Thymus (tissue), 11 donors: ENCODE measurements around the gene FRMD6. TPM values are rescaled to one million over a fixed set of nuclear protein-coding genes. Genes with fewer than 3 reads are reported as not detected.
A peak's percentile ranks its signal among the peaks of the same experiment; 100 is the strongest.

Experiments
- DNase-seq, 9 donors: peaks; one replicate each; pipeline ENCODE4 v3.0.0-alpha.2; 2013; ENCODE audit warnings: low spot score in 9 of 9, low read depth in 6 of 9, missing footprints in 1 of 9
- H3K27ac ChIP-seq, 2 donors: one replicate each; pipeline ENCODE4 v1.5.1; 2013; ENCODE audit warnings: control low read depth in 1 of 2, low read depth in 1 of 2, low read length in 1 of 2, mild to moderate bottlenecking in 1 of 2, moderate library complexity in 1 of 2
- H3K27me3 ChIP-seq, 2 donors: one replicate each; pipeline ENCODE4 v1.5.1; 2013; ENCODE audit warnings: low read length in 1 of 2; ENCODE audit not compliant: control insufficient read depth in 2 of 2, insufficient read depth in 1 of 2
- H3K36me3 ChIP-seq, 2 donors: one replicate each; pipeline ENCODE4 v1.5.1; 2013; ENCODE audit warnings: low read length in 1 of 2, mild to moderate bottlenecking in 1 of 2, moderate library complexity in 1 of 2; ENCODE audit not compliant: control insufficient read depth in 2 of 2, insufficient read depth in 2 of 2
- H3K4me1 ChIP-seq, 2 donors: one replicate each; pipeline ENCODE4 v1.5.1; 2013; ENCODE audit warnings: low read length in 2 of 2; ENCODE audit not compliant: control insufficient read depth in 2 of 2, insufficient read depth in 2 of 2
- H3K4me3 ChIP-seq, 2 donors: one replicate each; pipeline ENCODE4 v1.5.1; 2013; ENCODE audit warnings: low read length in 2 of 2, control low read depth in 1 of 2, mild to moderate bottlenecking in 1 of 2
- H3K9me3 ChIP-seq, 2 donors: one replicate each; pipeline ENCODE4 v1.5.1; 2013; ENCODE audit warnings: low read length in 1 of 2, mild to moderate bottlenecking in 1 of 2; ENCODE audit not compliant: control insufficient read depth in 2 of 2, insufficient read depth in 1 of 2
- WGBS: extraction: QIAGEN DNeasy Blood & Tissue Kit; methylation state at CpG from one replicate; pipeline ENCODE4 v1.1.7; 2013; 5-methylcytosine and 5-hydroxymethylcytosine counted together
- polyA plus RNA-seq: library from polyadenylated mRNA; stranded (reverse); fragments of 200-250 nt; gene quantifications from one replicate; pipeline ENCODE4 v1.2.3, GENCODE V29; 2013
- total RNA-seq: library from RNA; stranded (reverse); fragments of 120-200 nt; gene quantifications from one replicate; pipeline ENCODE4 v1.2.4, GENCODE V29; 2013
- donor health status: healthy.

Gene FRMD6
- total and polyA plus RNA-seq, 2 donors = 8.6 to 10.2 TPM

DNA sequence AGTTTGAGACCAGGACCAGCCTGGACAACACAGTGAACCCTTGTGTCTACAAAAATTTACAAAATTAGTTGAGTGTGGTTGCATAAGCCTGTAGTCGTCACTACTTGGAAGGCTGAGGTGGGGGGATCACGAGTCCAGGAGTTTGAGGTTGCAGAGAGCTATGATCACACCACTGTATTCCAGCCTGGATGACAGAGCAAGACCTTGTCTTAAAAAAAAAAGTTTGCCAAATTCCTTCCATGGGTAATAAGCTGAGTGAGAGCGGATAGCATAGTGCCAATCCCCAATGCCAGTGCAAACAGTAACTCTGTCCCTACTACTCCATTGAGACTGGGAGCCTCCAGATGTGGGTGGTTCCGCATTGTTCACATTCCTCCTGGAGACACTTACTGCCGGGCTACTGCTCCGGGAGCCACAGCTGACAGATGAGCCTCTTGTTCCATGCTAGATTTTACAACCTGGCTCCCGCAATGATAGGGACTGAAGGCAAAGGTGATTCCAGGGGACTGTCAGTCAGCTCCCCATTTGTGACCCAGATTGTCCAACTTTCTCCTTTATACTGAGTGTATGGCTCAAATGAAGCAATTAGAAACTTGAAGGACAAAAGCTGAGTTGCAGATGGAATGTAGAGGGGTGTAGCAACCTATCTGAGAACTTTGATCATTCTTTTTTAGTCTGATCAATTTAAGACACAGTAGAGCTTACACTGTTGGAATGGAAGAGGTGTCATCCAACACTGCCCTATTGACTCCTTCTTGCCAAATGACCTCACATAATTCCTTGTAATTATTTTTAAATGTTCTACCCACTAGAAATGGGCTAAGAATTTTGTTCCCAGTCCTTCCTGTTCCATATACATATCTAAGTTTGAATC, 13.4 kb upstream of the FRMD6 start:
- H3K27ac ChIP-seq = no peak overlapping the region
- no peaks in the 10 kb centered on the region for H3K4me1 ChIP-seq
- WGBS = 84% methylated on average over 7 of the region's 7 CpGs
- H3K9me3 ChIP-seq = no peaks in the 10 kb centered on the region
- H3K36me3 ChIP-seq = no peaks in the 10 kb centered on the region
- H3K4me3 ChIP-seq = no peak overlapping the region
- peaks cover 0 to 3% of the 10 kb centered on the region in 2 donors for H3K27me3 ChIP-seq
- DNase-seq = no peak

DNA sequence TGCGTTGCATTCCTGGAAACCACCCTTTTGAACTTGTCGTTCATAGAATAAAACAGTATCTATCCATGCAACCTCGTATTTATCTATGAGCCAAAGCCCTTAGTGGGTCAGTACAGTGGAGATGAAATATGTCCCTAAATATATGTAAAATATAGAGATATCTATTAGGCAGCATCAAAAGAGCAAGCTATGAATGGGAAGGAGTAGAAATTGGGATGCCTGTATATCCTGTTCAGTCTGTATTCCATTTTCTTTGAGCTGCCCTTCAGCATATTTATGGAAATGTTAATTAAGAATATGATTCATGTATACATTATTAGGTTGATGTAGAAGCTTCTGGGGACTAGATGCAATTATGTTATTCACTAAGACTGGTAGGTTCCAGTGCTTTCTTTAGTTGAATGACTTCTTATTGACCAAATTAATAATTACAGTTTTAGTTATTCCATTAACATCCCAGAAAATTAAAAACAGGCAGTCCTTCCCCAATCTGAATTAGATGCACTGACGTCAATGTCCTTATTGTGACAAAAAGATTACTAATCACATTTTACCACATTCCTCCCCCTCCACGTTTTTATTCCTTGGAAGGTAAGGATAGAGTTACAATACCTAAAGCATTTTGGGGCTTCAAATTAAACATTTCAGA, 11.9 kb upstream of the FRMD6 start:
- Histone ChIP-seq H3K4me3 (no peak overlapping the region), H3K36me3 (no peaks in the 10 kb centered on the region), H3K27me3 (peaks cover 0 to 3% of the 10 kb centered on the region in 2 donors), H3K4me1 (no peaks in the 10 kb centered on the region), H3K27ac (no peak overlapping the region), H3K9me3 (no peaks in the 10 kb centered on the region)
- WGBS = 86% methylated on average over 5 of the region's 5 CpGs
- no peak for DNase-seq

DNA sequence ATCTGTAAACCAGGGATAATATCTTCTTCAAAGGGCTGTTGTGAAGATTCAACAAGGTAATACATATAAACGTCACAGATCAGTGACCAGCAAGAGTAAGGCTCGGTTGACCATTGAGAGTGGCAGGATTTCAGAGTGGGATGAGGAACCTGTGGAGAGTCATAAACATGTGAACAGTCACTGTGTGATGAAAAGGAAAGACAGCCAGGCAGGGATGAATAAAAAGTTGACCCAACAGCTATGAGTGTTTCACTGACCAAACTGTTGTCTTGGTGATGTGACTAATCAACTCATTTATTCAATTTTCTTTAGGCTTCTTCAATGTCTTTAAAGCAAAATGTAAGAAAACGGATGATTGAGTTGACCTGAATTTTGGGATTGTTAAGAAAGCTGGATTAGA, 8.6 kb upstream of the FRMD6 start:
- WGBS = 98% methylated on average over 3 of the region's 3 CpGs

DNA sequence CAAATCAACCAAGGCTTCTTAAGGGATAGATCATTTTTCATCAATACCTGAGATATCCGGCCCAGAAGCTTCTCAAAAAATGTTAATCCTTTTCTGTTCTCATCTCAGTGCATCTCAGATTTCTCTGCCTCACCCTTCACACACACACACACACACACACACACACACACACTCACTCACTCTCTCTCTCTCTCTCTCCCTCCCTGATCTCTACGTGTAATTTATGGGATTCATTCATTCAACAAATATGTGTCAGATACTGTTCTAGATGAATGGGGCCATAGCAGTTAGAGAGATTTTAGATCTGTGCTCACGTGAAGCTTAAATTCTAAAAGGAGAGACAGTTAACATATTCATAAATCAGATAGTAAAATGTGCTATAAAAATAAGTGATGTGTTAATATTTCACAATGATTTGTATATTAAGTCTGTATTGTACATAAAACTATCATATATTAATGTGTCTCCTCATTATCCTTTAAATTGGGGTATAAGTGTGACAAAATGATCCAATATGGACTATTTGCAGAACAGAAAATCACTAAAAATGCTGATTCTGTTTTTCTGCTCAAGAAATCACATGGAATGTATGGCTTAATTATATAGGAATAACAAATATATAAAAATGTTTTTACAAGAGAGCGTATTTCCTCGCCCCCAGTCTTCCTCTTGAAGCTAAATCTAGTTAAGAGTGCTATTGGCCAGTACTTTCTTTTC, 7.3 kb upstream of the FRMD6 start:
- Histone ChIP-seq H3K9me3 (no peaks in the 10 kb centered on the region), H3K4me1 (no peaks in the 10 kb centered on the region), H3K36me3 (no peaks in the 10 kb centered on the region), H3K27ac (no peak overlapping the region), H3K27me3 (no peaks in the 10 kb centered on the region), H3K4me3 (no peak overlapping the region)
- 97% methylated on average over 5 of the region's 5 CpGs for WGBS
- no peak for DNase-seq

More for the DNA sequence above, 8.6 kb upstream of the FRMD6 start:
- DNase-seq = no peak
- Histone ChIP-seq H3K36me3 (no peaks in the 10 kb centered on the region), H3K4me3 (no peak overlapping the region), H3K27ac (no peak overlapping the region), H3K27me3 (peaks cover 0 to 2% of the 10 kb centered on the region in 2 donors), H3K4me1 (no peaks in the 10 kb centered on the region), H3K9me3 (no peaks in the 10 kb centered on the region)

DNA sequence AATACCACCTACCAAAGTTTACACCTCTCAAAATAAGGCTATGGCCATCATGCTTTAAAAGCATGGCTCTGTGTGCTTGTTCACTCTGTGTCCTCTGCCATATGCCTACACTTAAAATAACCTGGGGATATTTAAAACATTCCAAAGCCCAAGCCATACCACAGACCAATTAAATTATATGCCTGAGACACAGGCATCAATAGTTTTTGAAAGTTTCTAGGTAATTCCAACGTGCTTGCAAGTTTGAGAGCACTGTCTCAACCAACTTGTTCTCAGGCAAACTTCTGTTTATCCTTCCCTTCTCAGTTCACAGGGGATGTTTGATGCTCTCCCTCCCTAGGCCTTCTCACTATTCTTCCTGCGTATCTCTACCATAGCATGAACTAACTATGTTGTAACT, 3.4 kb upstream of the FRMD6 start:
- H3K9me3 ChIP-seq = no peaks in the 10 kb centered on the region
- H3K4me3 ChIP-seq = no peak overlapping the region
- WGBS = 98% methylated on average over 2 of the region's 2 CpGs
- peaks cover 0 to 13% of the 10 kb centered on the region in 2 donors for H3K27me3 ChIP-seq
- peaks cover 11 to 15% of the 10 kb centered on the region in 2 donors for H3K4me1 ChIP-seq
- no peaks in the 10 kb centered on the region for H3K36me3 ChIP-seq
- DNase-seq = no peak
- no peak overlapping the region for H3K27ac ChIP-seq

DNA sequence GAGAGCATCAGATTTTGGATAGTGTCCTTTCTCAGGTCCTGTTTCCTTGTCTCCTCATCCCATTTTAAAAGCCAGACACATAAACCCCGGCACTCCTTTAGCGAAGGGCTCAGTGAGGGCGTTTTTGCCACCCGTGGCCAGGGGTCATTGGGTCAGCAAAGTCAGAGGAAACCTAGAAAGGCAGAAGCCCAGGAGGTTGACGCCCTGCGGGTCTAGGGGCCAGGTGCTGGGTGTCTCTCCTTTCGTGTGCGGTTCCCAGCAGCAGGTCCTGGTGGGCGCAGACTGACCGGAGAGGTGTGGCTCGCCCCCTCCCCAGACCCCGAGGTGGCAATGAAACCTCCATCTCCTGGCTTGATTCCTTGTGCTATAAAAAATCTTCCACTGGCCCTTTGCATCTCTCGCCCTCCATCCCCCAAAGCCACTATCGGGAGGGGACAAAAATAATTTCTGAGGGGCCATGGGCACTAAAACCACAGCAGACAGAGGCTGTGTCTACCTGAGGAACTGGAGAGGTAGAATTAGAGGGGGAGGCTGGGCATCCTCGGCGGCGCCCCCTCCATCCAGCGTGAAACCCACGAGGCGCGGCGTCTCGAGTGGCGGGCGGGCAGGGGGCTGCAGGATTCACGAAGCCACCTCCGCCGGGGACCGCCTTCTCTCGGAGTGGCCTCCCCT, 858 bp upstream of the FRMD6 start:
- Histone ChIP-seq H3K4me3 (peak overlapping the region; percentile 83 to 86), H3K27me3 (peaks cover 0 to 13% of the 10 kb centered on the region in 2 donors), H3K4me1 (peaks cover 17 to 18% of the 10 kb centered on the region in 2 donors), H3K36me3 (no peaks in the 10 kb centered on the region), H3K9me3 (no peaks in the 10 kb centered on the region), H3K27ac (peak overlapping the region; percentile 76 to 90)
- no peak for DNase-seq
- WGBS = 10% methylated on average over 30 of the region's 30 CpGs

DNA sequence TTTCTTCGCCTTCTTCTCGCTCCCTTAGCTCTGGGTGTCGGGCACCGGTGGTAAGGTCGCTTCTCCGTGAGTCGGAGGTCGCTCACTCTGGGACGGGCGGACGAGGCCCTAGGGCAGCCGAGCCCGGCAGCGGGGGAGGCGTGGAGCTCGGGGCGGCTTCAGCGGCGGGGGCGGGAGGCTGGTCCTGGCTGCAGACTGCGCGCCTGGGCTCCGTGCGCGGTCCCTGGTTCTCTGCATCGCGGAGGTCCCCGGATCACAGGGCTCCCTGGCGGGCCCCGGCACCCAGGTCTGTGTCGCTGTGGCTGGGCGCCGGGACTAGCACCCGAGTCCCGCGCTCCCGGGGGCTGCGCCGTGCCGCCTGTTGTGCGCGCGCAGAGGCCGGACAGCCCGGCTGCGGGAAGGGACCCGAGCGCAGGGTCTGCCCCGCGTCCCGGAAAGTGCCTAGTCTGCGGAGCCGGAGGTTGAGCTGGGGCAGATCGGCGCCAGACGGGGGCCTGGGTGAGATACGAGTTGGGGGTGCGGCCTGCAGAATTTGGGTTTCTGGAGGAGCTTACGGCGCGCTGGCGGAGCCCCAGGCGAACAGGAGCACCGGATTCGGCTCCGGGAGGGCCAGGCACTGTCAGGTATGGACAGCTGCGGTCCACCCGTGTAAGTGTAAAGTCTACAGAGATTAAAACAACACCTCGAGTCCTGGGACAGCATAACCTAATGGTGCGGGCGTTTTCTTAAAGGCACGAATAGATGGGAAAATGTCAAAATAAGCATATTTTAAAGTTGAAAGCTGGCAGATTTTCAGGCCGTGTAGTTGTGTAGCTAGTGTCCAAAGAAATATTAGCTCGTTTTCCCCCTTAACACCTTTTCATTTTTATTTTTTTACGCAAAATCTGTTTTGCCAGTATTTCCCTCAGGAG, 713 bp downstream of the FRMD6 start:
- H3K36me3 ChIP-seq = no peaks in the 10 kb centered on the region
- under 1% methylated on average over 75 of the region's 75 CpGs for WGBS
- DNase-seq = peak in 2 of 9 donors; percentile 28 to 31
- peak overlapping the region; percentile 79 to 87 for H3K27ac ChIP-seq
- H3K4me3 ChIP-seq = peak overlapping the region; percentile 64 to 86
- H3K4me1 ChIP-seq = peaks cover 17 to 18% of the 10 kb centered on the region in 2 donors
- peaks cover 0 to 13% of the 10 kb centered on the region in 2 donors for H3K27me3 ChIP-seq
- H3K9me3 ChIP-seq = no peaks in the 10 kb centered on the region
